ENCODE data around the gene NSA2. TPM values are rescaled to one million over a fixed set of nuclear protein-coding genes. Genes with fewer than 3 reads are reported as not detected.
"Not testable (repeated sequence)": the region's sequence is repeated elsewhere in the genome, so short reads cannot be mapped to it uniquely, and the experiment has no call there.

Gene NSA2
- total RNA-seq, 4 donors from 2014 or later, result 24.7 to 88.0 (median 37.4) TPM

- in situ Hi-C loops (cut with MboI; ENCODE audit: low pct_ligation_motif_present in 1 of 4, low pct_unique_long_range_greater_than_20kb in 1 of 4, low sequenced_read_pairs in 3 of 4) (loop anchor here in 1 of 4 donors (25.0 kb wide), 1 partner anchor 125 kb away; no protein-coding TSS in a partner anchor), intact Hi-C loops (cut with DNase I; ENCODE audit: low total_unique reads) (no loop called here)
- no peak for DNase-seq
- no peaks in the 10 kb centered on the region for H3K27me3 ChIP-seq
- TF ChIP-seq EP300 (IDR thresholded peaks at IDR 0.05; ENCODE audit: low read depth) (no peak), POLR2A (IDR thresholded peaks at IDR 0.05) (no peak), POLR2AphosphoS5 (IDR thresholded peaks at IDR 0.05) (no peak)
- TF ChIP-seq, protein P1, sequence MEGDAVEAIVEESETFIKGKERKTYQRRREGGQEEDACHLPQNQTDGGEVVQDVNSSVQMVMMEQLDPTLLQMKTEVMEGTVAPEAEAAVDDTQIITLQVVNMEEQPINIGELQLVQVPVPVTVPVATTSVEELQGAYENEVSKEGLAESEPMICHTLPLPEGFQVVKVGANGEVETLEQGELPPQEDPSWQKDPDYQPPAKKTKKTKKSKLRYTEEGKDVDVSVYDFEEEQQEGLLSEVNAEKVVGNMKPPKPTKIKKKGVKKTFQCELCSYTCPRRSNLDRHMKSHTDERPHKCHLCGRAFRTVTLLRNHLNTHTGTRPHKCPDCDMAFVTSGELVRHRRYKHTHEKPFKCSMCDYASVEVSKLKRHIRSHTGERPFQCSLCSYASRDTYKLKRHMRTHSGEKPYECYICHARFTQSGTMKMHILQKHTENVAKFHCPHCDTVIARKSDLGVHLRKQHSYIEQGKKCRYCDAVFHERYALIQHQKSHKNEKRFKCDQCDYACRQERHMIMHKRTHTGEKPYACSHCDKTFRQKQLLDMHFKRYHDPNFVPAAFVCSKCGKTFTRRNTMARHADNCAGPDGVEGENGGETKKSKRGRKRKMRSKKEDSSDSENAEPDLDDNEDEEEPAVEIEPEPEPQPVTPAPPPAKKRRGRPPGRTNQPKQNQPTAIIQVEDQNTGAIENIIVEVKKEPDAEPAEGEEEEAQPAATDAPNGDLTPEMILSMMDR (IDR thresholded peaks at IDR 0.05), result no peak
- H3K36me3 ChIP-seq, result no peaks in the 10 kb centered on the region
- H3K4me1 ChIP-seq, result no peaks in the 10 kb centered on the region
- no peak overlapping the region for H3K4me3 ChIP-seq
- 89% methylated on average over 6 of the region's 6 CpGs; no CpG with 5 or more reads in 1 of the 2 donors for WGBS, 2 donors (ENCODE audit: low coverage in 1 of 2)
- no peak overlapping the region for H3K27ac ChIP-seq
- H3K9me3 ChIP-seq, result no peaks in the 10 kb centered on the region
Measured at GRCh38 chr5:74787424-74787823, 20.4 kb downstream of the NSA2 start.

GRCh38 chr5:74791669-74792068 is 24.6 kb downstream of the NSA2 start:
- WGBS, 2 donors (ENCODE audit: low coverage in 1 of 2), result 91 to 92% methylated on average over 3 of the region's 3 CpGs
- in situ Hi-C loops (cut with MboI; ENCODE audit: low pct_ligation_motif_present in 1 of 4, low pct_unique_long_range_greater_than_20kb in 1 of 4, low sequenced_read_pairs in 3 of 4), result loop anchor here in 1 of 4 donors (25.0 kb wide), 1 partner anchor 121 kb away; no protein-coding TSS in a partner anchor
- intact Hi-C loops (cut with DNase I; ENCODE audit: low total_unique reads); H3K4me1 ChIP-seq; H3K9me3 ChIP-seq; H3K36me3 ChIP-seq; H3K27ac ChIP-seq; H3K4me3 ChIP-seq; H3K27me3 ChIP-seq; DNase-seq: not testable (repeated sequence)

DNA sequence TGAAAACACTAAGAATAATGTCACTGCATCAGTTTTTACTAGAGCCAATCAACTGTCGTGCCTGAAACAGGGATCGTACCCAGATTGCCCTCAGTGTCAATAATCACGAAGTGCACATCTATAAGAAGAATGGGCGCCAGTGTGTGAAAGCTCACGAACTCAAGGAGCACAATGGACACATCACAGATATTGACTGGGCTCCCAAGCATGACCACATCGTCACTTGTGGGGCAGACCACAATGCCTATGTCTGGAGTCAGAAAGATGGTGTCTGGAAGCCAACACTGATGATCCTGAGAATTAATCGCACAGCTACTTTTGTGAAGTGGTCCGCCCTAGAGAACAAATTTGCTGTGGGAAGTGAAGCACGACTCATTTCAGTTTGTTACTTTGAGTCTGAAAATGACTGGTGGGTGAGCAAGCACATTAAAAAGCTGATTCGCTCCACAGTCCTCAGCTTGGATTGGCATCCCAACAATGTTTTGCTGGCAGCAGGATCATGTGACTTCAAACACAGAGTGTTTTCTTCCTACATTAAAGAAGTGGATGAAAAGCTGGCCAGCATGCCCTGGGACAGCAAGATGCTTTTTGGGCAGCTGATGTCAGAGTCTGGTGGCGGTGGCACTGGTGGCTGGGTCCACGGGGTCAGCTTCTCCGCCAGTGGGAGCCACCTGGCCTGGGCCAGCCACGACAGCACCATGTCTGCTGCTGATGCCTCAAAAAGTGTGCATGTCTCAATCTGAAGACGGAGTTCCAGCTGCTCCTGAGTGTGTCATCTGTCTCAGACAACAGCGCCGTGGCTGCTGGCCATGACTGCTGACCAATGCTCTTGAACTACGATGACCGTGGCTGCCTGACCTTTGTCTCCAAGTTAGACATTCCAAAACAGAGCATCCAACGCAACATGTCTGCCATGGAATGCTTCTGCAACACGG is 32.2 kb downstream of the NSA2 start:
- 84 to 95% methylated on average over 5 to 21 of the region's 21 CpGs for WGBS, 2 donors (ENCODE audit: low coverage in 1 of 2)

GRCh38 chr5:74801197-74801596 is 34.1 kb downstream of the NSA2 start:
- peaks cover 0 to 4% (median 0%) of the 10 kb centered on the region in 4 donors for H3K4me1 ChIP-seq
- TF ChIP-seq POLR2AphosphoS5 (IDR thresholded peaks at IDR 0.05) (no peak), EP300 (IDR thresholded peaks at IDR 0.05; ENCODE audit: low read depth) (no peak), POLR2A (IDR thresholded peaks at IDR 0.05) (no peak)
- TF ChIP-seq, protein P1 (IDR thresholded peaks at IDR 0.05), result no peak
- intact Hi-C loops (cut with DNase I; ENCODE audit: low total_unique reads) (no loop called here), in situ Hi-C loops (cut with MboI; ENCODE audit: low pct_ligation_motif_present in 1 of 4, low pct_unique_long_range_greater_than_20kb in 1 of 4, low sequenced_read_pairs in 3 of 4) (no loop called here)
- H3K27ac ChIP-seq, result no peak overlapping the region
- no peaks in the 10 kb centered on the region for H3K36me3 ChIP-seq
- no peaks in the 10 kb centered on the region for H3K27me3 ChIP-seq
- 57 to 64% methylated on average over 3 of the region's 3 CpGs for WGBS, 2 donors (ENCODE audit: low coverage in 1 of 2)
- DNase-seq, result no peak
- no peaks in the 10 kb centered on the region for H3K9me3 ChIP-seq
- H3K4me3 ChIP-seq, result no peak overlapping the region

More for the DNA sequence above, 32.2 kb downstream of the NSA2 start:
- Histone ChIP-seq H3K9me3 (no peaks in the 10 kb centered on the region), H3K36me3 (no peaks in the 10 kb centered on the region), H3K27me3 (no peaks in the 10 kb centered on the region), H3K4me1 (peaks cover 0 to 4% (median 0%) of the 10 kb centered on the region in 4 donors), H3K27ac (no peak overlapping the region), H3K4me3 (no peak overlapping the region)
- no peak for DNase-seq
- TF ChIP-seq, protein P1 (IDR thresholded peaks at IDR 0.05), result no peak
- TF ChIP-seq POLR2A (IDR thresholded peaks at IDR 0.05), result no peak
- TF ChIP-seq POLR2AphosphoS5 (IDR thresholded peaks at IDR 0.05), result no peak
- no peak for TF ChIP-seq EP300 (IDR thresholded peaks at IDR 0.05; ENCODE audit: low read depth)
- intact Hi-C loops (cut with DNase I; ENCODE audit: low total_unique reads) (no loop called here), in situ Hi-C loops (cut with MboI; ENCODE audit: low pct_ligation_motif_present in 1 of 4, low pct_unique_long_range_greater_than_20kb in 1 of 4, low sequenced_read_pairs in 3 of 4) (loop anchor here in 1 of 4 donors (25.0 kb wide), 1 partner anchor 113 kb away; no protein-coding TSS in a partner anchor)
